ENCODE data around the gene MBD3L2B. TPM values are rescaled to one million over a fixed set of nuclear protein-coding genes. Genes with fewer than 3 reads are reported as not detected.
A peak's percentile ranks its signal among the peaks of the same experiment; 100 is the strongest.

The MBD3L2B gene
- total and polyA plus RNA-seq, 2 donors (not counting 1 experiment from before 2014, with no cell fraction given): not detected

GRCh38 chr19:7069042-7069903 lies 48.0 kb upstream of the MBD3L2B start, which contains the start of gene ZNF557:
Gene ZNF557 (plus strand): TSS chr19:7069703. CDS start chr19:7075075, 5,372 bp downstream.
- ChIA-PET POLR2A (interaction anchor here (0.6 to 1.7 kb wide), 7 partner anchors 9 to 697 kb away, joined by 3 to 6 read pairs (median 4); partner anchors contain the start of genes ALKBH7, PET100 and XAB2), CTCF (interaction anchor here (0.6 to 1.2 kb wide), 4 partner anchors 9 to 272 kb away, joined by 3 to 6 read pairs (median 4); no protein-coding TSS in a partner anchor)
- H3K4me1 Mint-ChIP-seq: peaks cover 19% of the 10 kb centered on the region
- peak within 1 kb of the TSS; percentile 78 to 99 (median 93) for H3K4me3 ChIP-seq (ENCODE audit: control extremely low read depth in 1 of 5, extremely low read depth in 1 of 5, insufficient read depth in 1 of 5, low read depth in 2 of 5, low read length in 4 of 5)
- H3K4me1 ChIP-seq (ENCODE audit: control insufficient read depth in 2 of 2, insufficient read depth in 2 of 2, low read length in 2 of 2): peaks cover 8 to 17% of the 10 kb centered on the region in 2 donors
- peak within 1 kb of the TSS; percentile 92 for H3K27ac Mint-ChIP-seq
- ATAC-seq (ENCODE audit: low read depth): peak; percentile 98
- peaks cover 0 to 24% of the 10 kb centered on the region in 2 experiments for H3K36me3 ChIP-seq (replicated peaks in 1 of 2; ENCODE audit: control extremely low read depth in 1 of 2, control insufficient read depth in 1 of 2, extremely low read depth in 1 of 2, insufficient read depth in 2 of 2, low read length in 1 of 2)
- H2AFZ ChIP-seq (ENCODE audit: insufficient read depth, low read depth, low read length, poor library complexity, severe bottlenecking): peak within 1 kb of the TSS; percentile 100
- H3K27me3 ChIP-seq (replicated peaks in 1 of 4; ENCODE audit: control extremely low read depth in 1 of 4, control insufficient read depth in 3 of 4, insufficient read depth in 4 of 4, low read length in 3 of 4): no peaks in the 10 kb centered on the region
- no peaks in the 10 kb centered on the region for H3K27me3 Mint-ChIP-seq
- peaks cover 24% of the 10 kb centered on the region for H3K79me2 ChIP-seq (ENCODE audit: control insufficient read depth, insufficient read depth, low read length)
- peaks cover 9% of the 10 kb centered on the region for H4K20me1 ChIP-seq (ENCODE audit: control insufficient read depth, insufficient read depth, low read length, poor library complexity, severe bottlenecking)
- H3K9ac ChIP-seq (ENCODE audit: low read length): peak within 1 kb of the TSS; percentile 97
- no peaks in the 10 kb centered on the region for H3K9me3 Mint-ChIP-seq (ENCODE audit: insufficient read depth)
- TF ChIP-seq CTCF (IDR thresholded peaks at IDR 0.05) (no peak), EZH2 (IDR thresholded peaks at IDR 0.05; ENCODE audit: borderline replicate concordance, insufficient read depth, low read depth, low read length, poor library complexity, severe bottlenecking) (no peak)
- WGBS (ENCODE audit: insufficient coverage): under 1% methylated on average over 56 of the region's 56 CpGs
- peak within 1 kb of the TSS; percentile 90 for H3K4me2 ChIP-seq (replicated peaks; ENCODE audit: low read depth, low read length, poor library complexity, severe bottlenecking)
- peak within 1 kb of the TSS; percentile 80 to 91 for H3K27ac ChIP-seq (ENCODE audit: low read length in 2 of 2)
- peak within 1 kb of the TSS; percentile 92 for H3K4me3 Mint-ChIP-seq
- H3K9me3 ChIP-seq (ENCODE audit: control extremely low read depth in 1 of 3, control insufficient read depth in 2 of 3, insufficient read depth in 1 of 3, low read length in 2 of 3): peaks cover 0 to 15% (median 2%) of the 10 kb centered on the region in 3 donors
- peak; percentile 99 for DNase-seq
- intact Hi-C loops (cut with micrococcal nuclease): loop anchor here (1.0 kb wide), 1 partner anchor 30 kb away; no protein-coding TSS in a partner anchor

Data from B cell (primary cell).